ENCODE measurements around the gene SLC25A44.
A peak's percentile ranks its signal among the peaks of the same experiment; 100 is the strongest.

The SLC25A44 gene

DNA sequence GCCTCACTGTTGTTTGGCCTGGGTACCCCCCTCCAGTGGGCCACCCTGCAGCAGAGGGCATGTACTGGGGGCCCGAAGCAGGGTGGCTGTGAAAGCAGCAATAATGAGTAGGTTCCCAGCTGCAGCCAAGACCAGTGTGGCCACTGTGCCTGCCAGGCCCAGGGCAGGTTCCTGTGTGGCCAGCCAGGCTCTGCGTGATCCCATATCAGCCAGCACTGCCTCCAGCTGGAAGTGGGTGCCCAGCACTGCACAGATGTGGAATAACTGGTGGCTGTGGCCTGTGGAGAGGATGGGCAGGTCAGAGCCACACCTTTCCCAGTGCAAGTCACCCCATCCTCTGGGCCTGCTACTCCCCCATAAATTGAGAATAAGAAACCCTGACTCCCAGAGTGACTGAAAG lies 50.2 kb downstream of the SLC25A44 start:
- no peak for DNase-seq

- DNase-seq, result no peak
Measured at GRCh38 chr1:156244712-156245111, 50.8 kb downstream of the SLC25A44 start.

GRCh38 chr1:156245451-156246232 lies 51.7 kb downstream of the SLC25A44 start:
- no peak for DNase-seq

- no peak for DNase-seq
Measured at GRCh38 chr1:156246241-156246780, 52.4 kb downstream of the SLC25A44 start.

GRCh38 chr1:156246781-156247459 lies 53.0 kb downstream of the SLC25A44 start:
- DNase-seq, result no peak

DNA sequence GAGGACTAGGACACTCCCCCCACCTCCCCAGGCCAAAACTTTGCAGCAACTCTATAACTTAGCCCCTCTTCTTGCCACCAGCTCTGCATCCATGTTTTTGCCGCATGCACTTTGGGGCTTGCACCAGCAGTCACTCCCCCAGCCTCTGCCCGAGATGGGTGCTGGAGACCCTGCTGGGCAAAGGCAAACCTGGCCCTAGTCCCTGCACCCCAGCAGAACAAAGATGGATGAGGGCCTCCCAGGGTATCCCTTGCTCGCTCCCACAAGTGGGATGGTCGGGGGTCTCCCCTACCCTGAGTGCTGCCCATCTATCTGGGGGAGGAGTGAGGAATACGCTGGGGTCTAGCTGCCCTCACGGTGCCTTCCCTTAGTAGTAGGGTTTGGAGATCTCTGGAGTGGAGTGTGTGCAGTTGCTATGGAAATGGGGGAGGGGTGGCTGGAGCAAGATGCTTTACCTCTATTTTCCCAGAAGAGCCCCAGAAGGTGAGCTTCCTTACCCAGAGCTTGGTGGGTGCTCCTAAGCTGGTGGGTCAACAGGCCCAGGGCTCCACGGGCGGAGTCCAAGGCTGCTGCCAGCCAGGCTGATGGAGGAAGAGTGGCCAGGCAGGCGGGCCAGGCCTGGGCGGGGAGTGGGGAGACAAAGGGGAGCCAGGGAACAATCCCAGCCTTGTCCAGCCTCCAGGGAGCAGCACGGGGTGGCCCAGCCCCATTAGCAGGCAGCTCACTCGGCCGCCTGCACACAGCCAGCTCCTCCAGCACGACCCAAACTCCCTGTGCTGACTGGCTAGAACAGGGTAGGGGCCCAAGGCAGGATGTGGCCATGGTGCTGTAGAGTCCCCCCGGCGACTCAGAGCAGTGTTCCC lies 53.8 kb downstream of the SLC25A44 start, which contains the start of gene PAQR6:
PAQR6 (minus strand) TSS at position 597 of the 863 bp plus-strand sequence. CDS start 1,325 bp downstream, outside the sequence.
- no peak for DNase-seq

DNA sequence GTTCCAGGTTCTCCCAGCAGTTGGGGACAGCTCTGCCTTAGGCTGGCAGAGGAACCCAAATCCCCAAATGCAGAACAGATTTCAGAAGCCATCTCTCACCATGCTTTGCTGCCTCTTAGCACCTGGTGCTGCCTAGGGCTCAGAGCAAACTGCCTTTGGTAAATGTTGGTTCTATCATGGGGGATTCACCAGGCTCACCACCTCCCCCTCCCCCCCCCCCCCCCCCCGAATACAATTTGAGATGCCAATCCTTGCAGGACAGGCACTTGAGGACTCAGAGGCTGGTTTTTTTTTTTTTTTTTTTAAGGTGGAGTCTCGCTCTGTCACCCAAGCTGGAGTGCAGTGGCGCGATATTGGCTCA lies 54.4 kb downstream of the SLC25A44 start:
- no peak for DNase-seq

DNA sequence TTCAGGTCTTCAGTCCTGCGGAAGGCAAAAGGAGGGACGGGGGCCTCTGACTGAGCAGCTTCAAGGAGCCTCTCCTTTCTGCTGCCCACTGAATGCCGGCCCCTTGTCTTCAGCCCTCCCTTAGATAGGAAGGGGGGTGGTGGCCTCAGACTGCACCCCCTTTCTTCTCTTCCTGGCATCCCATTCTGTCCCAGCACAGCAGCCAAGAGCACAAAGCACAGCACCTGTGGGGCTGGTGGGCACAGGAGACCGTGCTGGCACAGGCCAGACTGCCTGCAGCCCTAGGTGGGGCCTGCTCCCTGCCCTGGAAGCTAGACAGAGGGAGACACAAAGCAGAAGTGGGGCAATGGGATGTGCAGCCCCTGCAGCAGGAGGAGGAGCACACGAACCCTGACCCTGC lies 55.7 kb downstream of the SLC25A44 start:
- no peak for DNase-seq

- no peak for DNase-seq
Measured at GRCh38 chr1:156251527-156251926, 57.6 kb downstream of the SLC25A44 start.

GRCh38 chr1:156253634-156254033 lies 59.7 kb downstream of the SLC25A44 start:
- DNase-seq, result no peak

DNA sequence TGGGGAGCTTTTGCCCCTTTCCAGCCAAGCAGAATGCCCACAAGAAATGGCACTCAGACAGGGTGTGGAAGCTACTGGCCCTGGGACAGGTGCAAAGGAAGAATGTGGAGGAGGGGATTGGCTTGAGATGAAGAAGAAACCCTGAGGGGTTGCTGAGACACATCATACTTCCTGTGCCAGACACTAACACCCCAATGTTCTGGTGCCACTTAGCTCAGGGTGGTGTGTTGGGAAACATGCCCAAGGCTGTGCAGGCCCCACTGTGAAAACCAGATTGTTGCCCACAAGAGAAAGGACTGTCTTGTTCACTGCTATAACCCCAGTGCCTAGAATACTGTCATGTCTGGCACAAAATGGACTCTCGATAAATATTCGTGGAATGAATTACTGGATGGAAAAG lies 63.8 kb downstream of the SLC25A44 start:
- DNase-seq, result peak; percentile 27

DNA sequence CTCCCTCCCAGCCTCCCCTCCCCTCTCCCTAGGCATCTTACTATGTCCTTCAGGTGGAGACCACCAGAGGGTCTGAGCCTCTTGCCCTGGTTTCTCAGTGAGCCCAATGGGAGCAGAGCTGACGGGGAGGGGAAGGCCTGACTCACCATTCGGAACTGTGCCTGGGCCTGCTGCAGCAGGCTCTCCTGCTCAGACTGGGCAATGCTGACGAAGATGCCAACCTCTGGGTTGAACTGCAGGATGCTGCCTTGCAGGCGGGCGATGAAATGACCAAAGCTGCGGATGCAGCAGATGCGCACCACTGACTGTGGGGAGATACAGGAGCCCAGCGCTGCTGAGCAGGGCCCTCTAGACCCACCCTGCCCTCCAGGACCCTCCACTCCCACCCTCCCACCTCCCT lies 65.0 kb downstream of the SLC25A44 start:
- DNase-seq, result no peak

GRCh38 chr1:156259805-156260204 lies 65.9 kb downstream of the SLC25A44 start:
- DNase-seq, result peak; percentile 17

DNA sequence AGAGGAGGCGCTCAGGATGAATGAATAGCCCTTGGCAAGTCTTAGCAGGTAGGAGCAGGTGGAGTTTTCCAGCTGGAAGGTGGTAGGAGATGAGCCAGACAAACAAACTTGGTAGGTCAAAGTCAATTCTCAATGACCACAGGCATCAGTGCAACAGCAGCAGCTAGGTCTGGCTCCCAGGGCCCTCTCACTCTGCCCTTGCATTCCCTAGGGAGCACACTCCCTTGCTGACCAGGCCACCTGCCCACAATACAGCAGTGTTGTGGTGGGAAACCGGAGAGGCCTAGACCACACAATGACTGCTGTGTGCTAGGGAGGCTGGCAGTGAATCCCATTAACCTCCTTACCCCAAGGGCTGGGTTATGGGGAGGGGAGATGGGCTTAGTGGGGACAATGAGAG lies 67.0 kb downstream of the SLC25A44 start:
- DNase-seq, result no peak

Measured in hematopoietic multipotent progenitor cell treated with erythropoietin and hydrocortisone succinate and interleukin-3 and kit ligand, for 8 days (in vitro differentiated cells).